HepG2 (cell line): Measurements from ENCODE around the gene ACAP2. TPM values are rescaled to one million over a fixed set of nuclear protein-coding genes. Genes with fewer than 3 reads are reported as not detected.
A peak's percentile ranks its signal among the peaks of the same experiment; 100 is the strongest.

Experiments used
- CAMTA2 ChIP-seq: sonication (generic); formaldehyde crosslinking; IDR thresholded peaks from 2 replicates; pipeline ENCODE4 v1.4.0; 2020; ENCODE audit warnings: mild to moderate bottlenecking, missing genetic modification reagents, borderline replicate concordance
- GABPA ChIP-seq, 2 experiments: IDR thresholded peaks; 2 replicates each; pipeline ENCODE4 v1.6.1; 2011 to 2016; ENCODE audit warnings: low read depth in 2 of 2, low read length in 1 of 2, missing biosample characterization in 1 of 2, missing genetic modification characterization in 1 of 2
- ISL2 ChIP-seq: sonication (generic); formaldehyde crosslinking; IDR thresholded peaks from 2 replicates; pipeline ENCODE4 v1.5.0; 2020; ENCODE audit warnings: missing genetic modification reagents
- MYNN ChIP-seq: sonication (generic); formaldehyde crosslinking; IDR thresholded peaks from 2 replicates; pipeline ENCODE4 v1.4.0; 2020; ENCODE audit warnings: mild to moderate bottlenecking, low read depth, missing genetic modification reagents
- PLRG1 ChIP-seq: fragments of 450-650 bp; conservative IDR thresholded peaks from 2 replicates; pipeline ENCODE4 v1.6.1; 2016
- SETDB1 ChIP-seq: sonication (generic); formaldehyde crosslinking; IDR thresholded peaks from 2 replicates; pipeline ENCODE4 v1.5.1; 2020; ENCODE audit warnings: missing genetic modification reagents, mild to moderate bottlenecking, borderline replicate concordance
- SNAPC2 ChIP-seq: sonication (generic); formaldehyde crosslinking; IDR thresholded peaks from 2 replicates; pipeline ENCODE4 v1.8.1; 2022; ENCODE audit warnings: mild to moderate bottlenecking, missing genetic modification reagents
- ZFP36 ChIP-seq: fragments of 150-350 bp; IDR thresholded peaks from 2 replicates; pipeline ENCODE4 v1.6.1; 2018; ENCODE audit warnings: borderline replicate concordance, low read length, low read depth; ENCODE audit not compliant: partially characterized antibody
- ZNF205 ChIP-seq: IDR thresholded peaks from 2 replicates; pipeline ENCODE4 v1.6.1; 2018; ENCODE audit warnings: missing biosample characterization, missing genetic modification reagents
- ZNF251 ChIP-seq: sonication (generic); formaldehyde crosslinking; IDR thresholded peaks from 2 replicates; pipeline ENCODE4 v1.9.0; 2021; ENCODE audit warnings: mild to moderate bottlenecking, missing genetic modification reagents
- ZNF337 ChIP-seq: sonication (generic); formaldehyde crosslinking; IDR thresholded peaks from 2 replicates; pipeline ENCODE4 v1.5.1; 2020; ENCODE audit warnings: missing genetic modification reagents, low read depth, mild to moderate bottlenecking, borderline replicate concordance
- ZNF382 ChIP-seq: sonication (generic); formaldehyde crosslinking; IDR thresholded peaks from 2 replicates; pipeline ENCODE4 v1.5.0; 2020; ENCODE audit warnings: missing genetic modification reagents, mild to moderate bottlenecking, borderline replicate concordance
- ZSCAN12 ChIP-seq: sonication (generic); formaldehyde crosslinking; IDR thresholded peaks from 2 replicates; pipeline ENCODE4 v1.9.0; 2021; ENCODE audit warnings: mild to moderate bottlenecking, missing genetic modification reagents
- polyA plus RNA-seq, 8 experiments: library from polyadenylated mRNA; depleted of rRNA in 3 of 8; stranded (reverse) in 7 of 8; unstranded in 1 of 8; fragments of >200 nt; fragmentation: Illumina TruSeq in 4 of 8; extraction: Trizol in 4 of 8; gene quantifications; 2 replicates each; pipeline versions ENCODE4 v1.2.1 to v1.2.3, GENCODE V29; 2011 to 2016; ENCODE audit warnings: low read depth in 4 of 8, missing spikeins in 1 of 8, mixed read lengths in 1 of 8; ENCODE audit not compliant: insufficient read depth in 1 of 8
- total RNA-seq, 5 experiments: library from RNA; depleted of rRNA; stranded (reverse); fragments of >200 nt; fragmentation: Illumina TruSeq; extraction: Trizol; gene quantifications; 2 replicates each; pipeline ENCODE4 v1.2.3, GENCODE V29; 2016; ENCODE audit warnings: low read depth in 1 of 5
- TF ChIP-seq, protein P1 (sequence below): sonication (generic); formaldehyde crosslinking; IDR thresholded peaks from 2 replicates; pipeline ENCODE4 v1.5.1; 2020; ENCODE audit warnings: mild to moderate bottlenecking, missing genetic modification reagents, moderate library complexity
- TF ChIP-seq, protein P2 (sequence below): sonication (generic); formaldehyde crosslinking; conservative IDR thresholded peaks from 2 replicates; pipeline ENCODE4 v1.4.0; 2020; ENCODE audit warnings: missing genetic modification reagents
- TF ChIP-seq, protein P3 (sequence below): sonication (generic); formaldehyde crosslinking; IDR thresholded peaks from 2 replicates; pipeline ENCODE4 v1.9.0; 2022; ENCODE audit warnings: missing genetic modification reagents, mild to moderate bottlenecking, borderline replicate concordance
- TF ChIP-seq, protein P4 (sequence below): sonication (generic); formaldehyde crosslinking; IDR thresholded peaks from 2 replicates; pipeline ENCODE4 v1.5.0; 2020; ENCODE audit warnings: missing genetic modification reagents
- TF ChIP-seq, protein P5 (sequence below): sonication (generic); formaldehyde crosslinking; IDR thresholded peaks from 2 replicates; pipeline ENCODE4 v1.4.0; 2020; ENCODE audit warnings: missing genetic modification reagents

The ACAP2 gene
- total and polyA plus RNA-seq, 2 of the 13 experiments (the other 11 are each of a cell fraction or from before 2014, with no cell fraction given), result 7.3 to 23.9 TPM

DNA sequence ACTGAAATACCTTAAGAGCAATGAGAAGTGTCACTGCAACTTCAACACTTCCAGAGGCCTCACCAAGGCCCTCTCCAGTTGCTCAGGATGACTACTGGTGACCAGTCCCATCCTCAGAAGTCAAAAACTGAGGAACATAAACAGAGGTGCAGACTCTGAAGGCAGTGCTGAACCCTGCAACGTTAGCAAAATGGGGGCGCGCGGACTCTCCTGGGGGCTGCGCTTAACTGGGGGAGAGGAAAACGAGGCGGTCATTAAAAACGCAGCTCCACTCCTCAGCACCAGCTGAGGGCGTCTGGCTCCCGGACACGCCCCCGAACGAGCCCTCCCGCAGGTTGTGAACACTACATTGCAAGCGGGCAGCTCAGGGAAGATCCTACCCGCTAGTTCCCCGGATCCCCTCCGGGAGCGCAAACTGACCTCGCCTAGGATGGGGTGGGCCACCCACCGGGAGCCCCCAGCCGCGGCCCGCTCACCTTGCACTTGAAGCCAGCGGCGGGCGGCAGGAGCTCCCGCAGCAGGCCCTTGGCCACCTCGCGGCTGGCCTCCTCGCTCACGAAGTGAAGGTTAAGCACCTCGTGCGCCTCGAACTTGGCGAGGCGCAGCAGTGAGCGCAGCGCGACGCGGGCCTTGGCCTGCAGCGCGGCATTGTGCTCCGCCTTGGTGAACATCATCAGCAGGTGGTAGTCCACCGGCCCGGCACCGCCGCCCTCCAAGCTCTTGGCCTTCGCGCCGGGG lies 172.6 kb downstream of the ACAP2 start (continued):
- TF ChIP-seq, protein P1, sequence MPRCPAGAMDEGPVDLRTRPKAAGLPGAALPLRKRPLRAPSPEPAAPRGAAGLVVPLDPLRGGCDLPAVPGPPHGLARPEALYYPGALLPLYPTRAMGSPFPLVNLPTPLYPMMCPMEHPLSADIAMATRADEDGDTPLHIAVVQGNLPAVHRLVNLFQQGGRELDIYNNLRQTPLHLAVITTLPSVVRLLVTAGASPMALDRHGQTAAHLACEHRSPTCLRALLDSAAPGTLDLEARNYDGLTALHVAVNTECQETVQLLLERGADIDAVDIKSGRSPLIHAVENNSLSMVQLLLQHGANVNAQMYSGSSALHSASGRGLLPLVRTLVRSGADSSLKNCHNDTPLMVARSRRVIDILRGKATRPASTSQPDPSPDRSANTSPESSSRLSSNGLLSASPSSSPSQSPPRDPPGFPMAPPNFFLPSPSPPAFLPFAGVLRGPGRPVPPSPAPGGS, result peak; percentile 95
- TF ChIP-seq SETDB1 (CRISPR knock-in tag) (no peak), GABPA (IDR thresholded peaks at IDR 0.05; ENCODE audit: low read depth, low read length) (no peak), GABPA (CRISPR knock-in tag; IDR thresholded peaks at IDR 0.05; ENCODE audit: low read depth) (no peak), ZNF251 (CRISPR knock-in tag) (no peak), MYNN (CRISPR knock-in tag) (no peak), ISL2 (CRISPR knock-in tag) (no peak), ZFP36 (no peak), CAMTA2 (CRISPR knock-in tag) (no peak), ZNF382 (CRISPR knock-in tag) (no peak), PLRG1 (no peak), SNAPC2 (peak; percentile 69; the same call in 1 of the 2 replicates), ZNF205 (CRISPR knock-in tag) (no peak), ZNF337 (CRISPR knock-in tag) (no peak), ZSCAN12 (CRISPR knock-in tag) (peak; percentile 80; the same call in 1 of the 2 replicates)
- TF ChIP-seq, protein P2, sequence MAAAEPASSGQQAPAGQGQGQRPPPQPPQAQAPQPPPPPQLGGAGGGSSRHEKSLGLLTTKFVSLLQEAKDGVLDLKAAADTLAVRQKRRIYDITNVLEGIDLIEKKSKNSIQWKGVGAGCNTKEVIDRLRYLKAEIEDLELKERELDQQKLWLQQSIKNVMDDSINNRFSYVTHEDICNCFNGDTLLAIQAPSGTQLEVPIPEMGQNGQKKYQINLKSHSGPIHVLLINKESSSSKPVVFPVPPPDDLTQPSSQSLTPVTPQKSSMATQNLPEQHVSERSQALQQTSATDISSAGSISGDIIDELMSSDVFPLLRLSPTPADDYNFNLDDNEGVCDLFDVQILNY (CRISPR knock-in tag), result no peak
- TF ChIP-seq, protein P3, sequence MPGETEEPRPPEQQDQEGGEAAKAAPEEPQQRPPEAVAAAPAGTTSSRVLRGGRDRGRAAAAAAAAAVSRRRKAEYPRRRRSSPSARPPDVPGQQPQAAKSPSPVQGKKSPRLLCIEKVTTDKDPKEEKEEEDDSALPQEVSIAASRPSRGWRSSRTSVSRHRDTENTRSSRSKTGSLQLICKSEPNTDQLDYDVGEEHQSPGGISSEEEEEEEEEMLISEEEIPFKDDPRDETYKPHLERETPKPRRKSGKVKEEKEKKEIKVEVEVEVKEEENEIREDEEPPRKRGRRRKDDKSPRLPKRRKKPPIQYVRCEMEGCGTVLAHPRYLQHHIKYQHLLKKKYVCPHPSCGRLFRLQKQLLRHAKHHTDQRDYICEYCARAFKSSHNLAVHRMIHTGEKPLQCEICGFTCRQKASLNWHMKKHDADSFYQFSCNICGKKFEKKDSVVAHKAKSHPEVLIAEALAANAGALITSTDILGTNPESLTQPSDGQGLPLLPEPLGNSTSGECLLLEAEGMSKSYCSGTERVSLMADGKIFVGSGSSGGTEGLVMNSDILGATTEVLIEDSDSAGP (CRISPR knock-in tag), result peak; percentile 56; the same call in 1 of the 2 replicates
- TF ChIP-seq, protein P4, sequence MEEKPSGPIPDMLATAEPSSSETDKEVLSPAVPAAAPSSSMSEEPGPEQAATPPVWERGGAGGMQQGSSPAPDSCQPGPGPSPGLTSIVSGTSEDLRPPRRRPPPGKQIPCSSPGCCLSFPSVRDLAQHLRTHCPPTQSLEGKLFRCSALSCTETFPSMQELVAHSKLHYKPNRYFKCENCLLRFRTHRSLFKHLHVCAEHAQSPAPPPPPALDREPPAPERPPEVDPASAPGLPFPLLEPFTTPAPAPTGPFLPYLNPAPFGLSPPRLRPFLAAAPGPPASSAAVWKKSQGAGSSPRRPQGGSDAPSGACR (CRISPR knock-in tag), result no peak
- TF ChIP-seq, protein P5, sequence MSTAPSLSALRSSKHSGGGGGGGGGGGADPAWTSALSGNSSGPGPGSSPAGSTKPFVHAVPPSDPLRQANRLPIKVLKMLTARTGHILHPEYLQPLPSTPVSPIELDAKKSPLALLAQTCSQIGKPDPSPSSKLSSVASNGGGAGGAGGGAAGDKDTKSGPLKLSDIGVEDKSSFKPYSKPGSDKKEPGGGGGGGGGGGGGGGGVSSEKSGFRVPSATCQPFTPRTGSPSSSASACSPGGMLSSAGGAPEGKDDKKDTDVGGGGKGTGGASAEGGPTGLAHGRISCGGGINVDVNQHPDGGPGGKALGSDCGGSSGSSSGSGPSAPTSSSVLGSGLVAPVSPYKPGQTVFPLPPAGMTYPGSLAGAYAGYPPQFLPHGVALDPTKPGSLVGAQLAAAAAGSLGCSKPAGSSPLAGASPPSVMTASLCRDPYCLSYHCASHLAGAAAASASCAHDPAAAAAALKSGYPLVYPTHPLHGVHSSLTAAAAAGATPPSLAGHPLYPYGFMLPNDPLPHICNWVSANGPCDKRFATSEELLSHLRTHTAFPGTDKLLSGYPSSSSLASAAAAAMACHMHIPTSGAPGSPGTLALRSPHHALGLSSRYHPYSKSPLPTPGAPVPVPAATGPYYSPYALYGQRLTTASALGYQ (CRISPR knock-in tag), result peak; percentile 19; the same call in 1 of the 2 replicates
